GM21526 (cell line): ENCODE results near the gene FLG2.
"Not testable (repeated sequence)": the region's sequence is repeated elsewhere in the genome, so short reads cannot be mapped to it uniquely, and the experiment has no call there.

Source experiments
- ATAC-seq: cut with Tn5 transposase; IDR thresholded peaks from one replicate; pipeline ENCODE4 v1.9.1; 2021; ENCODE audit warnings: moderate library complexity; ENCODE audit not compliant: unreplicated experiment, low FRiP score

Gene FLG2

GRCh38 chr1:152313319-152313801 lies 46.4 kb downstream of the FLG2 start:
- no peak for ATAC-seq

DNA sequence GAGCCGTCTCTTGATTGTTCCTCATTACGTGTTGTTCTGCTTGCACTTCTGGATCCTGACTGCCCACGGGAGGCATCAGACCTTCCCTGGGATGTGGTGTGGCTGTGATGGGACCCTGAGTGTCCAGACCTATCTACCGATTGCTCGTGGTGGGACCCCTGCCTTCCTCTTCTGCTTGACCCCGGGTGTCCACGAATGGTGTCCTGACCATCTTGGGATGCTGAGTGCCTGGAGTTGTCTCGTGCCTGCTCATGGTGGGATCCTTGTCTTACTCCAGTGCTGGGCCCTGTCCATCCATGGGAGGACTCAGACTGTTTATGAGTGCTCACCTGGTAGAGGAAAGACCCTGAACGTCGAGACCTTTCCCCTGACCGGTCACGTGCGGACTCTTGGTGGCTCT lies 47.6 kb downstream of the FLG2 start:
- not testable (repeated sequence) for ATAC-seq

GRCh38 chr1:152309955-152310354 lies 49.9 kb downstream of the FLG2 start:
- no peak for ATAC-seq

GRCh38 chr1:152309320-152309901 lies 50.4 kb downstream of the FLG2 start:
- ATAC-seq, result not testable (repeated sequence)

DNA sequence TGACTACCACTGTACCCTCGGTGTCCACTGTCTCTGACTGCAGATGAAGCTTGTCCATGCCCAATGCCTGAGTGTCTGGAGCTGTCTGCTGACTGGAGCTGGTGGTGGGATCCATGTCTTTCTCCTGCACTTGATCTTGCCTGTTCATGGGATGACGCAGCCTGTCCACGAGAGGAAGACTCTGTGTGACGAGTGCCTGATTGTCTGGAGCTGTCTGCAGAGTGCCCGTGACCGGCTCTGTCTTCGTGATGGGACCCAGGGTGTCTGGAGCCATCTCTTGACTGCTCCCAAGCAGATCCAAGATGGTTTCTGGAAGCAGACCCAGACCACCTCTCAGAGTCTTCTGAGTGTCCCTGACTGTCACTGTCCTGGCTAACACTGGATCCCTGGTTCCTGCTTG lies 51.0 kb downstream of the FLG2 start:
- ATAC-seq, result not testable (repeated sequence)

- not testable (repeated sequence) for ATAC-seq
Measured at GRCh38 chr1:152307970-152308369, 51.8 kb downstream of the FLG2 start.

GRCh38 chr1:152306123-152306522 lies 53.7 kb downstream of the FLG2 start:
- not testable (repeated sequence) for ATAC-seq

DNA sequence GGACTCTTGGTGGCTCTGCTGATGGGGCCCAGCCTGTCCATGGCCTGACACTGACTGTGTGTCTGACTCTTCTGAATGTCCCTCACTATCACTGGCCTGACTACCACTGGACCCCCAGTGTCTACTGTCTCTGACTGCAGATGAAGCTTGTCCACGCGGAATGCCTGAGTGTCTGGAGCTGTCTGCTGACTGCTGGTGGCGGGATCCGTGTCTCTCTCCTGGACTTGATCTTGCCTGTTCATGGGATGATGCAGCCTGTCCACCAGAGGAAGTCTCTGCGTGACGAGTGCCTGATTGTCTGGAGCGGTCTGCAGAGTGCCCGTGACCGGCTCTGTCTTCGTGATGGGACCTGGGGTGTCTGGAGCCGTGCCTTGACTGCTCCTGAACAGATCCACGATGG lies 55.0 kb downstream of the FLG2 start:
- not testable (repeated sequence) for ATAC-seq

DNA sequence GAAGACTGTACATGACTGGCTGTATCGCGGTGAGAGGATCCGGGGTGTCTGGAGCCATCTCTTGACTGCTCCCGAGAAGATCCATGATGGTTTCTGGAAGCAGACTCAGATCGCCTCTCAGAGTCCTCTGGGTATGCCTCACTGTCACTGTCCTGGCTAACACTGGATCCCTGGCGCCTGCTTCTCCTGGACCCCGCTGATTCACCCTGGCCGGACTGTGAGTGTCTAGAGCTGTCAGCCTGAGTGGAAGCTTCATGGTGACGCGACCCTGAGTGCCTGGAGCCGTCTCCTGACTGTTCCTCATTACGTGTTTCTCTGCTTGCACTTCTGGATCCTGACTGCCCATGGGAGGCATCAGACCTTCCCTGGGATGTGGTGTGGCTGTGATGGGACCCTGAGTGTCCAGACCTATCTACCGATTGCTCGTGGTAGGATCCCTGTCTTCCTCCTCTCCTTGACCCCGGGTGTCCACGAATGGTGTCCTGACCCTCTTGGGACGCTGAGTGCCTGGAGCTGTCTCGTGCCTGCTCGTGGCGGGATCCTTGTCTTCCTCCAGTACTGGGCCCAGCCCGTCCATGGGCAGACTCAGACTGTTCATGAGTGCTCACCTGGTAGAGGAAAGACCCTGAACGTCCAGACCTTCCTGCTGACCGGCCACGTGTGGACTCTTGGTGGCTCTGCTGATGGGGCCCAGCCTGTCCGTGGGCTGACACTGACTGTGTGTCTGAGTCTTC lies 56.5 kb downstream of the FLG2 start:
- ATAC-seq, result not testable (repeated sequence)
